Mucosa of stomach (tissue), 1 donor: ENCODE measurements around the gene MTAP.

Experiments used
- H3K27me3 ChIP-seq: one replicate; pipeline ENCODE4 v1.7.0; 2013; ENCODE audit warnings: mild to moderate bottlenecking, low read length; ENCODE audit not compliant: control insufficient read depth, insufficient read depth
- H3K36me3 ChIP-seq: one replicate; pipeline ENCODE4 v1.7.0; 2013; ENCODE audit warnings: low read length; ENCODE audit not compliant: control insufficient read depth, insufficient read depth
- H3K4me1 ChIP-seq: one replicate; pipeline ENCODE4 v1.7.0; 2013; ENCODE audit warnings: mild to moderate bottlenecking, low read length; ENCODE audit not compliant: control insufficient read depth, insufficient read depth
- H3K4me3 ChIP-seq: one replicate; pipeline ENCODE4 v1.7.0; 2013; ENCODE audit warnings: low read length
- H3K9ac ChIP-seq: one replicate; pipeline ENCODE4 v1.7.0; 2013; ENCODE audit warnings: mild to moderate bottlenecking, low read length, moderate library complexity
- H3K9me3 ChIP-seq: one replicate; pipeline ENCODE4 v1.7.0; 2013; ENCODE audit warnings: mild to moderate bottlenecking, low read length, moderate library complexity; ENCODE audit not compliant: control insufficient read depth
- donor health status: Pancreatic carcinoma.

Gene MTAP

DNA sequence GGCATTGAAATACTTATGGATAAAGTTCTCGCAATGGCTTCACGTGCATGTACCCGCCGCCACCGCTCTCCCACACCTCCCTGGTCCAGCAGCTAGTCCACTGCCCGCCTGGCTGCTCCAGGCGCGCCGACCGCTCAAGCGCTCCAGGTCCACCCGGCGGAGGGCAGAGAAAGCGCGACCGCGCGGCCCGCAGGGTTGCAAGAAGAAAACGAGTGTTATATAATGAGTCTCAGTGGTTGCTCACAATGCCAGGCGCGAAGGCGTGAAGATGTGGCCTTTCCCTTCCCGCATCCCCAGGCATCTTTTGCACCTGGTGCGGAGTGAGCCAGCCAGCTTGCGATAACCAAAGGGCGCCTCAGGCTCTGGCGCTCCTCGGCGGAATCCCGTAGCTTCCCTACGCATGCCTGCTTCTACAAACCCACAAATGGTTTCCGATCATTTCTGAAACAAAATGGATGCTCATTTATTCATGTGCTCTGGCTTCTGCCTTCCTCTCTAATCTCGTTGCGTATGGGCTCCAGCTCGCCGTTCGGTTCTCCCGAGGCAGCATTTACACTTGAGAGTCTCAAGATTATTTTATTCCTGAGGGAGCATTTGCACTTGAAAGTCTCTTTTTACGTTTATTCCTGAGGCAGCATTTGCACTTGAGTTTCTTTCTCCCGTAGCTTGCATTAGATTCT lies 166.0 kb downstream of the MTAP start:
- Histone ChIP-seq H3K27me3 (peaks cover 92% of the 10 kb centered on the region), H3K9ac (no peak overlapping the region), H3K4me3 (no peak overlapping the region), H3K9me3 (no peaks in the 10 kb centered on the region), H3K4me1 (peaks cover 16% of the 10 kb centered on the region), H3K36me3 (no peaks in the 10 kb centered on the region)

DNA sequence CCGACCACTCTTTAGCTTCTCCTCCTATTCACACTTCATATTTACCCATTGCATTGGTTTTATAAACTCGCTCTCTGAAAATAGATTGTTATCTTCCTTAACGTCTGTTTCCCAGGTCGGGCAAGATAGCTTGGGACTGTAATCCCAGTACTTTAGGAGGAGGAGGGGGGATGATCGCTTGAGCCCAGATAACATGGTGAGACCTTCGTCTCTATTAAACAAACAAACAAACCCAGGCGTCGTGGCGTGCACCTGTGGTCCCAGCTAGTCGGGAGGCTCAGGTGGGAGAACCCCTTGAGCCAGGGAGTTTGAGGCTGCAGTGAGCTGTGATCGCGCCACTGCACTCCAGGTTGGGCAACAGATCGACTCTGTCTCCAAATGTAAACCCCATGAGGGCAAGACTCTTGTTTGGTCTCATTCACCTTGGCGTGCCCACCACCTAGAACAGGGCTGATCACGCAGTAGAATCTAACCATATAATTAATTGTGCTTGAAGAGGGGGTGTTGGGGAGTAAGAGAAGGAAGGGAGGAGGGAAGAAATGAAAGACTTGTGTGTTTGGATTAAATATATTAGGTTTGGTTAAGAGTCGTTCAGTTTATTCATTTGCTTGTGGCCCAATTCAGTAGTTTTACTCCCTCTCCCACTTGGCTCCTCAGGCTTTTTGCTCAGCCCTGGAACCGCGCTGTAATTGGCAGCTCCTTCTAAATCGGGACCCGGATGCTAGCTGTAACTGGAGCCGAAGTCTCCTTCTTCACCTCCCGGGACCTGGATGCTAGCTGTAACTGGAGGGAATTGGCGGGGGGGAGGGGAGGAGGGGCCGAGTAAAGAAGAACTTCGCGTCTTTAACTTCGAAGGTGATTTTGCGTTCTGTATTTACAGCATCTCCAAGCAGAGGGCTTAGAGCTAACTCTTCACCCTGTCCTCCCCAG lies 166.8 kb downstream of the MTAP start:
- peaks cover 20% of the 10 kb centered on the region for H3K4me1 ChIP-seq
- H3K36me3 ChIP-seq: no peaks in the 10 kb centered on the region
- peaks cover 97% of the 10 kb centered on the region for H3K27me3 ChIP-seq
- H3K9me3 ChIP-seq: no peaks in the 10 kb centered on the region
- no peak overlapping the region for H3K9ac ChIP-seq
- no peak overlapping the region for H3K4me3 ChIP-seq

DNA sequence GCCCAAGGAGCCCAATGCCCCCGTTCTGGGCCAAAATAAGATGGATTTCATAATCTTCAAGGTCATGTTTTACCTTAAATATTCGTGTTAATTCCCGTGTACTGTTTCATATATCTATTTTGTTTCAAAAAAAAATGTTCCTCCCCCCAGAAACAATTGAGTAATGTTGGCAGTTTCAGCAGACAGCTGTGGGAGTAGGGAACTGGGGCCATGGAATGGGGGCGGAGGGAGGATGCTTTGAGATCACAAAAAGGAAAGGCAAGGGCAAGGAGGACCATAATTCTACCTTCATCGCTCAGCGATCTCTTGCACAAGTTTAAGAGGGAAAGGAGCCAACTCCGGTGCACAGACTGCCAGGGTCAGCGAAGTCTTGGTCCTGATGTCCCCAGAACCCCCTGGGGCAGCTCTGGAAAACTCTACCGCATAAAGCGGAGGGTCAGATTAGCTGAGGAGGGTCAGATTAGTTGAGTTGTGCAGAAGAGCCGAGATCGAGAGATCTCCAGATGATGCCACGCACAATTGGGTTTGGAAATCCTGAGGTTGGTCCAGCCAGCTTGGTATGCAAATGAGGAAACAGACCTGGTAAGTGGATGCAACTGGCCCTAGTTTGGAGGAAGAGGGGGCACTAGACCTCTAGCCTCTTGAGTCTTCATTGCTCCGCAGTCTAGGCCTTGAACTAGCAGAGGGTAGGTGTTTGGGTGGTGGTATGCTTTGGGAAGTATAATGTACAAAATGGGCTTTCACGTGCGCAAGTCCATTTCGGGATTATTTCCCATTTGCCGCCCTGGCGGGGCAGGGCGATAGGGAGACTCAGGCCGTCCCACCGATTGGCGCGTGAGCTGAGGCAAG lies 167.7 kb downstream of the MTAP start:
- Histone ChIP-seq H3K9me3 (no peaks in the 10 kb centered on the region), H3K36me3 (no peaks in the 10 kb centered on the region), H3K27me3 (peaks cover 97% of the 10 kb centered on the region), H3K9ac (no peak overlapping the region), H3K4me3 (no peak overlapping the region), H3K4me1 (peaks cover 25% of the 10 kb centered on the region)

DNA sequence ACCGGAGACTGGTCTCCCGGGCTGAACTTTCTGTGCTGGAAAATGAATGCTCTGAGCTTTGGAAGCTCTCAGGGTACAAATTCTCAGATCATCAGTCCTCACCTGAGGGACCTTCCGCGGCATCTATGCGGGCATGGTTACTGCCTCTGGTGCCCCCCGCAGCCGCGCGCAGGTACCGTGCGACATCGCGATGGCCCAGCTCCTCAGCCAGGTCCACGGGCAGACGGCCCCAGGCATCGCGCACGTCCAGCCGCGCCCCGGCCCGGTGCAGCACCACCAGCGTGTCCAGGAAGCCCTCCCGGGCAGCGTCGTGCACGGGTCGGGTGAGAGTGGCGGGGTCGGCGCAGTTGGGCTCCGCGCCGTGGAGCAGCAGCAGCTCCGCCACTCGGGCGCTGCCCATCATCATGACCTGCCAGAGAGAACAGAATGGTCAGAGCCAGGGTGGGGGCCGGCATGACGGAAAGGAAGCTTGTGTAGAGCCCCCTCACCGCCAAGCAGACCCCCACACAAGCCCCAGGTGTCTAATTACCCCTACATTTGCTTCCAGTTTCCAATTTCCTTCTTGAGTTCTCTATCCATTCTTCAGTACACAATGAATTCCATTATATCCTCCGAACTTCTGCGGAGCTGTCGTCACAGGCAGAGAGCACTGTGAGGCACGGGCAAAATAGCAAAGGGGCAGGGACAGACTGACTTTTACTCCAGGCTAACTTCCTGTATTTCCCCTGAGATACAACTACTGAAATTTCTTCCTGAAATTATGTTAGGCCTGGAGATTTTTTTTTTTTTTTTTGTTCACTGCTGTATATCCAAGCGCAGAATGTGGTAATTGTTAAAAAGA lies 168.6 kb downstream of the MTAP start:
- no peaks in the 10 kb centered on the region for H3K36me3 ChIP-seq
- H3K9me3 ChIP-seq: no peaks in the 10 kb centered on the region
- peaks cover 97% of the 10 kb centered on the region for H3K27me3 ChIP-seq
- peaks cover 21% of the 10 kb centered on the region for H3K4me1 ChIP-seq
- H3K4me3 ChIP-seq: no peak overlapping the region
- H3K9ac ChIP-seq: no peak overlapping the region

DNA sequence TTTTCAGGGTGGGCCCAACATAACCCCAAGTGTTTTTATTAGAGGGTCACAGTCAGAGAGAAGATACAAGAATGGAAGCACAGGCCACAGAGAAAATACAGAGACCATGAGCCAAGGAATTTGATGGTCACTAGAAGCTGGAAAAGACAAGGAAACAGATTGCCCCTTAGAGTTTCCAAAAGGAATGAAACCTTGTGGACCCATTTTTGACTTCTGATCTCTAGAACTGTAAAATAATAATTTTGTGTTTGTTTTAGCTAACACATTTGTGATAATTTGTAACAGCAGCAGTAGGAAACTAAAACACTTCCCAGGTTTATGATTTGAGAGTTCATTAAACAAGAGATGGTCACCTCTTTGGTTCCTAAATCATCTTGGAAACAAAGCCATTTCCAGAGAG lies 169.9 kb downstream of the MTAP start:
- Histone ChIP-seq H3K9me3 (no peaks in the 10 kb centered on the region), H3K4me3 (no peak overlapping the region), H3K9ac (no peak overlapping the region), H3K36me3 (no peaks in the 10 kb centered on the region), H3K4me1 (peaks cover 21% of the 10 kb centered on the region), H3K27me3 (peaks cover 98% of the 10 kb centered on the region)

DNA sequence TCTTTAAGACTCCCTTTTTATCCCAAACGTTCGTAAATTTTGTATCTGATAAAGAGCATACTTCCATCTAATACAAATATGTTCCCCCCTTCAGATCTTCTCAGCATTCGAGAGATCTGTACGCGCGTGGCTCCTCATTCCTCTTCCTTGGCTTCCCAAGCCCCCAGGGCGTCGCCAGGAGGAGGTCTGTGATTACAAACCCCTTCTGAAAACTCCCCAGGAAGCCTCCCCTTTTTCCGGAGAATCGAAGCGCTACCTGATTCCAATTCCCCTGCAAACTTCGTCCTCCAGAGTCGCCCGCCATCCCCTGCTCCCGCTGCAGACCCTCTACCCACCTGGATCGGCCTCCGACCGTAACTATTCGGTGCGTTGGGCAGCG lies 171.9 kb downstream of the MTAP start:
- H3K4me1 ChIP-seq: peaks cover 15% of the 10 kb centered on the region
- no peak overlapping the region for H3K4me3 ChIP-seq
- no peaks in the 10 kb centered on the region for H3K36me3 ChIP-seq
- no peaks in the 10 kb centered on the region for H3K9me3 ChIP-seq
- peak overlapping the region; percentile 40 for H3K9ac ChIP-seq
- peaks cover 93% of the 10 kb centered on the region for H3K27me3 ChIP-seq

DNA sequence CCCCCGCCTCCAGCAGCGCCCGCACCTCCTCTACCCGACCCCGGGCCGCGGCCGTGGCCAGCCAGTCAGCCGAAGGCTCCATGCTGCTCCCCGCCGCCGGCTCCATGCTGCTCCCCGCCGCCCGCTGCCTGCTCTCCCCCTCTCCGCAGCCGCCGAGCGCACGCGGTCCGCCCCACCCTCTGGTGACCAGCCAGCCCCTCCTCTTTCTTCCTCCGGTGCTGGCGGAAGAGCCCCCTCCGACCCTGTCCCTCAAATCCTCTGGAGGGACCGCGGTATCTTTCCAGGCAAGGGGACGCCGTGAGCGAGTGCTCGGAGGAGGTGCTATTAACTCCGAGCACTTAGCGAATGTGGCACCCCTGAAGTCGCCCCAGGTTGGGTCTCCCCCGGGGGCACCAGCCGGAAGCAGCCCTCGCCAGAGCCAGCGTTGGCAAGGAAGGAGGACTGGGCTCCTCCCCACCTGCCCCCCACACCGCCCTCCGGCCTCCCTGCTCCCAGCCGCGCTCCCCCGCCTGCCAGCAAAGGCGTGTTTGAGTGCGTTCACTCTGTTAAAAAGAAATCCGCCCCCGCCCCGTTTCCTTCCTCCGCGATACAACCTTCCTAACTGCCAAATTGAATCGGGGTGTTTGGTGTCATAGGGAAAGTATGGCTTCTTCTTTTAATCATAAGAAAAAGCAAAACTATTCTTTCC lies 172.4 kb downstream of the MTAP start:
- H3K4me1 ChIP-seq: peaks cover 15% of the 10 kb centered on the region
- no peaks in the 10 kb centered on the region for H3K9me3 ChIP-seq
- H3K36me3 ChIP-seq: no peaks in the 10 kb centered on the region
- peaks cover 93% of the 10 kb centered on the region for H3K27me3 ChIP-seq
- no peak overlapping the region for H3K4me3 ChIP-seq
- peak overlapping the region; percentile 40 for H3K9ac ChIP-seq

DNA sequence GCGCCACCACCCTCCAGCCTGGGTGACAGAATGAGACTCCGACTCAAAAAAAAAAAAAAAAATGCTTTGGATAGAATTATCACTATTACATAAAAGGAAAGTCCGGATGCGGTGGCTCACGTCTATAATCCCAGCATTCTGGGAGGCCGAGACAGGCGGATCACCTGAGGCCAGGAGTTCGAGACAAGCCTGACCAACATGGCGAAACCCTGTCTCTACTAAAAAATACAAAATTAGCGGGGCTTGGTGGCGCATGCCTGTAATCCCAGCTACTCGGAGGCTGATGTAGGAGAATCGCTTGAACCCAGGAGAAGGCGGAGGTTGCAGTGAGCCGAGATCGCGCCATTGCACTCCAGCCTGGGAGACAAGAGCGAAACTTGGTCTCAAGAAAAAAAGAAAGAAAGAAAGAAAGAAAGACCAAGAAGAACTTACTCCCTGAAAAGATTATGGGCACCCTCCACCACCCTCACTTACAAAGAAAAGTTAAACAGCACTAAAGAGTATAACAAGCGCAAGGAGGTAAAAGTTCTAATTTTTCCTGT lies 174.0 kb downstream of the MTAP start:
- H3K9me3 ChIP-seq: no peaks in the 10 kb centered on the region

DNA sequence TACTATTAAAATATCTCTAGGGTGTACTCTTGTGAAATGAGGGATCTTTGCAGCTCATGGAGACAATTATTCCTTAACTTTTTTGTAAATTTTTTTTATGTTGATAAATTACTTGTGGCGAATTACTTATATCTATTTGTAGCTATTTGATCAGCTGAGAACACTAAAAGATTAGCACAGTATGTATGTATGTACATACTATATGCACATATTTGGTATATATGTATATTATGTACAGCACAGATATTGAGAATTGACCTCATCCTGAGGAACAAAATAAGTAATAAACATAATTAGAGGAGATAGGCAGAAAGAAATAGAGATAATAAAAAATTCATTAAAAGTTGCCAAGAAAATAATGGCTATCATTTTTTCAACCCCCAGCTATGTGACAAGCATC lies 180.0 kb downstream of the MTAP start:
- H3K4me3 ChIP-seq: no peak overlapping the region
- H3K4me1 ChIP-seq: no peaks in the 10 kb centered on the region
- peaks cover 60% of the 10 kb centered on the region for H3K27me3 ChIP-seq
- no peaks in the 10 kb centered on the region for H3K36me3 ChIP-seq
- no peak overlapping the region for H3K9ac ChIP-seq
- H3K9me3 ChIP-seq: no peaks in the 10 kb centered on the region

More for the DNA sequence above, 174.0 kb downstream of the MTAP start:
- Histone ChIP-seq H3K4me3 (no peak overlapping the region), H3K4me1 (peaks cover 15% of the 10 kb centered on the region), H3K27me3 (peaks cover 82% of the 10 kb centered on the region), H3K36me3 (no peaks in the 10 kb centered on the region), H3K9ac (no peak overlapping the region)

DNA sequence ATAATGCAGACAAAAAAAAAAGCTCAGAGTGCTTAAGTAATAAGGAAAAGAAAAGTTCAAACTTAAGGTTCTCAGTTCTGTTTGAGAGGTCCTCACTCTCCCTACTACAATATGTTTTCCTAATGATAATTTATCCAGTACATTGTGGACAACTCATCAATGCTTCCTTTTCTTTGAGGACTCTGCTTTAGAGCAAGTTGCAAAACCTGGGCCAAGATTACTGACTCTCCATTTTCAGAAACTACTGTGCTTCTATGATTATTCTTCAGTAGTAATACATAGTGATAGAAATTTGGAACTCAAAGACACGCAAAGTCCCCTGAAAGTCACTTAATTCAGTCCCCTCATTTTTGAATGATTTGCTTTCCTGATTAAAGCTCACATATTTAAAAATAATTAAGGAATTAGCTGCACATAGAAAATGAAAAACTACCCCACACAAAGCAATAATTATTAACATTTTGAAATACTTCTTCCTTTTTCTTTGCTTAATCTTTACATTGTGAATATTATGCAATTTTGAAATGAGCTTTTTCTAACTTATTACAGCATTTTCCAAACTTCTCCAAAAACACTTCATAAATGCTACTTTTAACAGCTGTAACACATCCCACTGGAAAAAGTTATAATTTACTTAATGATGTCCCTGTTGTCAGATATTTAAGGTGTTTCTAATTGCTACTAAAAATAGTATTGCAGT lies 180.6 kb downstream of the MTAP start:
- H3K9me3 ChIP-seq: no peaks in the 10 kb centered on the region
- peaks cover 60% of the 10 kb centered on the region for H3K27me3 ChIP-seq
- H3K36me3 ChIP-seq: no peaks in the 10 kb centered on the region
- H3K9ac ChIP-seq: no peak overlapping the region
- no peak overlapping the region for H3K4me3 ChIP-seq
- no peaks in the 10 kb centered on the region for H3K4me1 ChIP-seq
